ENCODE measurements around the gene RFX4.

GRCh38 chr12:106601496-106601895, 18.7 kb downstream of the RFX4 start:
- TF ChIP-seq CTCF (conservative IDR thresholded peaks at IDR 0.05 in 1 of 2, IDR thresholded peaks at IDR 0.05 in 1 of 2; ENCODE audit: extremely low read depth in 1 of 2, insufficient read depth in 1 of 2, low read depth in 1 of 2, low read length in 2 of 2) (no peak), EZH2 (IDR thresholded peaks at IDR 0.05; ENCODE audit: borderline replicate concordance, low read length) (no peak)

All from mammary epithelial cell (primary cell).